NOMO-1 (cell line): ENCODE measurements around the gene OSBPL7.

ENCODE experiments used
- DNase-seq, 2 experiments: peaks; one replicate each; lab custom pipeline; 2025; ENCODE audit not compliant: unreplicated experiment in 2 of 2; lab: John Stamatoyannopoulos, UW

Gene OSBPL7

GRCh38 chr17:47829870-47830269 is 8.3 kb upstream of the OSBPL7 start:
- no peak for DNase-seq

GRCh38 chr17:47823519-47823918 is 1.9 kb upstream of the OSBPL7 start:
- no peak for DNase-seq

GRCh38 chr17:47822785-47823184 is 1.2 kb upstream of the OSBPL7 start:
- DNase-seq, result no peak

GRCh38 chr17:47821031-47821423 is 567 bp downstream of the OSBPL7 start:
- no peak for DNase-seq

GRCh38 chr17:47820033-47820789 is 1.4 kb downstream of the OSBPL7 start:
- no peak for DNase-seq

- no peak for DNase-seq
These were observed 2.1 kb downstream of the OSBPL7 start for GRCh38 chr17:47819475-47819874.

GRCh38 chr17:47818002-47818695 is 3.4 kb downstream of the OSBPL7 start:
- DNase-seq, result no peak

- DNase-seq, result no peak
These were observed 4.6 kb downstream of the OSBPL7 start for GRCh38 chr17:47816947-47817346.

GRCh38 chr17:47816111-47816735 is 5.4 kb downstream of the OSBPL7 start:
- no peak for DNase-seq

- DNase-seq, result no peak
These were observed 6.3 kb downstream of the OSBPL7 start for GRCh38 chr17:47815106-47815918.

- no peak for DNase-seq
These were observed 8.0 kb downstream of the OSBPL7 start for GRCh38 chr17:47813512-47814031.

GRCh38 chr17:47813077-47813476 is 8.5 kb downstream of the OSBPL7 start:
- DNase-seq, result no peak

GRCh38 chr17:47812146-47812920 is 9.3 kb downstream of the OSBPL7 start:
- DNase-seq, result no peak

- DNase-seq, result no peak
These were observed 9.9 kb downstream of the OSBPL7 start for GRCh38 chr17:47811709-47812108.

GRCh38 chr17:47810901-47811635 is 10.5 kb downstream of the OSBPL7 start:
- DNase-seq, result no peak

- no peak for DNase-seq
These were observed 11.3 kb downstream of the OSBPL7 start for GRCh38 chr17:47810200-47810821.

- no peak for DNase-seq
These were observed 12.6 kb downstream of the OSBPL7 start for GRCh38 chr17:47808830-47809480.

- no peak for DNase-seq
These were observed 13.4 kb downstream of the OSBPL7 start for GRCh38 chr17:47808036-47808829.
